ENCODE results near the gene ULK2.

GRCh38 chr17:19874256-19874655, 6.5 kb upstream of the ULK2 start:
- TF ChIP-seq CTCF (IDR thresholded peaks at IDR 0.05) = no peak
- no peak for TF ChIP-seq EP300 (IDR thresholded peaks at IDR 0.05)
